HG02678 (cell line): Measurements from ENCODE around the gene TMEM250.
"Not testable (repeated sequence)": the region's sequence is repeated elsewhere in the genome, so short reads cannot be mapped to it uniquely, and the experiment has no call there.

ENCODE experiments used
- ATAC-seq: cut with Tn5 transposase; IDR thresholded peaks from one replicate; pipeline ENCODE4 v1.9.1; 2021; ENCODE audit warnings: mild to moderate bottlenecking, moderate library complexity; ENCODE audit not compliant: unreplicated experiment

The TMEM250 gene

DNA sequence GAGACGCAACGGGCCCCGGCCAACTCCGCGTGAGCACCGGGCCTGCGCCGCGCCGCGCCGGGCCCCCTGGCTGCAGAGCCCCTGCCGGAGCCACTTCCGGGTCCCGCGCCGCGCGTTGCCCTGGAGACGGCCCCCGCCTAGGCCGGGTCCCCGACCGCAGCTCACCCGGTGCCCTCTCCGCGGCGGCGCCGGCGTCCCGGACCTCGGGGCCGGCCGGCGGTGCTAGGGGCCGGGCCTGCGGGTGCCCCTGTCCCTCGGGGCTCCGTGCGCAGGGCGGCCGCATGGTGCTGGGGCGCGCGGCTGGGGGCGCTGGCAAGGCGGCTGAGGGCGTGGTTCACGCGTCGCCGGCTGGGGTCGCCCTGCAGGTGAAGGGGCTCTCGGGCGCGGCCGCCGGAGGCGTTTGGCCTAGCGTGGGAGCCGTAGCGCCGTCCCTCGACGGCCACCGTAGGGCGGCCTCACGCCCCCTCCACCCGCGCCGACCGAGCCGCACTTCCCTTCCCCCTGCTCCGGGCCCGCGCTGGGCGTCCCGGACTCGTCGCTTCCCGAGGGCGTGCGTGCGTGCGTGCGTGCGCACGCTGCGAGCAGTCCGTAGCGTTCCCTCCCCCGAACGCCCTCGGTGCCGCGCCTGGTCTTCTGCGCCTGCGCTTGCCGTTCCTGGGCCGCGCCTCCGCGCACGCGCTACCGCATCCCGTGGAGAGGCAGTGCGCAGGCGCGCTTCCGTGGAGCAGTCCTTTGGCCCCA, at the start of gene TMEM250:
TSS of gene TMEM250 (minus strand) at position 556 of the 741 bp plus-strand sequence. CDS start 1,975 bp downstream, outside the sequence.
- peak; percentile 84 for ATAC-seq

- no peak for ATAC-seq
Observed at GRCh38 chr9:136163248-136163850, 44.7 kb upstream of the TMEM250 start.

DNA sequence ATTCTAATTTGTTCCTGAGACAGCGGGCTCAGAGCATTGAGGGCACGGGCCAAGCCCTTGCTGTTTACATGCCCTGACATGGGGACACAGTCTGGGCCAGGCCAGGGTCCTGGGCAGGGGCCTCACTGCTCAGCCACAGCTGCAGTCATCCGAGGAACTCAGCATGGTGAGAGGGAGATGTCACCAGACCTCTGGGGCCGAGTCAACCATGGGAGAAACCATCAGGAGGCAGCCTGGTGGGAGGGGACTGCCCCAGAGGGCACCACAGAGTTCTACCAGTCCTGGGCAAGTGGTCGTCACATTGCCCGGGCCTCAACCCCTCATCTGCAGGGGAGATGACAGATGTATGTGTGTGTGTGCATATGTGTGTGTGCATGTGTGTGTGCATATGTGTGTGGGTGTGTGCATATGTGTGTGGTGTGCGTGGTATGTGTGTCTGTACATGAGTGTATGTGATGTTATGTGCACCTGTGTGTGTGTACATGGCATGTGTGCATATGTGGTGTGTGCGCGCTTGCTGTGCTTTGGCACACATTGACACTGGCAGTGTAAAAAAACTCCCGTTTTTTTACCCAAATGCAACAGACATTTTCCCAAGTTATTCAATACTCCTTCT, 42.4 kb upstream of the TMEM250 start:
- no peak for ATAC-seq

GRCh38 chr9:136160381-136160841, 41.7 kb upstream of the TMEM250 start:
- ATAC-seq = no peak

- ATAC-seq = no peak
Observed at GRCh38 chr9:136159851-136160250, 41.2 kb upstream of the TMEM250 start.

DNA sequence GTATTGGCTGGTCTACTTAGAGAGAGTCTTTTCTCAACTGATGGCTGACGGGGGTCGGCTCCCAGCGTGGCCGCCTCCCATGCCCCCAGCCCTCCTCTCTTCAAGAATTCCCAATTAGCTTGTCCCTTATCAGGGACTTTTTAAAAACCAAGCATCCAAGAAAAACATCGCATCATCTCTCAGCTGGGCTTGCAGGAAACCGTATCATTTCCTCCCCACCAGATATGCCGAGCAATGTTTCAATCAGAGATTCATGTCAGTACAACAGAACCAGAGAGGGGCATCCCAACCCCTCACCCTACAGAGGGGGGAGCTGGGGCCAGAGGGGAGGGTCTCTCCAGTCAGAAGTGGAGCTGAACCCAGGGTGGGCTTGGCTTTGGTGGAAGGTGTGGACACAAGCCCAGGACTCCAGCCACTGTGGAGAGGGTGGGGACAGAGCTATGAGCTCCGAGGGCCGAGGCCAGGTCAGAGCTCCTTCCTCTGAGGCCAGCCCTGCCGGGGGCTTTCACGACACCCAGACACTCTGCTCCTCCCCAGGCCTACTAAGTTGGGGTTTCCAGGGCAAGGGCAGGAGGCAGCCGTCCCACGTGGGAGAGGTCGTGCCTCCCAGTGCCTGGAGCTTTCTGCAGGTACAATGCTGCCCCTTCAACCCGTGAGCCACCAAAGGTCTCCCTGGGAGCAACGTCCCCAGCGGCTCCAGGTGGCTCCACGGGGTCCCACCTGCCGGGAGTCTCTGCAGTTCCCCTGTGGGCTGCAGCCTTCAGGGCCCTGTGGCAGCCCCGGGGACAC, 39.0 kb upstream of the TMEM250 start:
- no peak for ATAC-seq

DNA sequence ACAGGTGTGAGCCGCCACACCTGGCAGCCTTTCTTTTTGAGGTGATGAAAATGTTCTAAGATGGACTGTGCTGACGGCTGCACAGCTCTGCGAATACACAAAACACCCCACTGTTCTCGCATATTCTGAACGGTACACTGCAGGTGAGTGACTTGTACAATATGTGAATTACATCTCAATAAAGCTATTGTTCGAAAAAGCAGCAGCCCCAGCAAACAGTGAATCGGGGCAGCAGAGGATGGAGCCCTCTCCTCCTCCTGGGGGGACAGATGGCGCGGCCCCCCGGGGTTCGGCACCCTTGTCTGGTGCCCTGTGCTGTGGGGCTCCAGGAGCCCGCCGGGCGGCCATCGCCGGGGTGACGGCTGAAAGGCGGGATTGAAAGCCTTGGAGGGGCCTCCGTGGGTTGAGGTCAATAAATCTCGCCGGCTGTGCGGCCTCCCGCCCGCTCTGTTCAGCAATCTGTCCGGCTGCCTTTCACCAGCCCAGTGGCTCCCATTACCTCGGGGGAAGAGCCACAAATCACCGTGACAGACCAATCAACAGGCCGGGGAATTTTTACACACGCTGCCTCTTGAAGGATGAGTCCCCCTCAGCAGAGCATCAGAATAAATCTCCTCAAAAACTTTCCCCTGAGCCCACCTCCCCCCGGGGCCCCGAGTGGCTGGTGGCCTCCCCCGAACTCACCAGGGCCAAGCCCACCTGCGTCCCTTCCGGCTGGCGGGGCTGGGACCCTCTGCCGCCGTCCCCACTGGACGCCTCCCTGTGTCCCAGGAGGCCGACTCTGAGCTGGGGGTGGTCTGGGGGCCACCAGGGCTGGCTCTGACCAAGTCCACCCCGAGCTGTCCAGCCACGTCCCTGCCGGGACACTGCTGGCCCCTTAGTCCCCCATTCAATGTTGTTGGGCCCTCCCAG, 37.8 kb upstream of the TMEM250 start:
- no peak for ATAC-seq

- no peak for ATAC-seq
Observed at GRCh38 chr9:136155576-136155975, 36.9 kb upstream of the TMEM250 start.

DNA sequence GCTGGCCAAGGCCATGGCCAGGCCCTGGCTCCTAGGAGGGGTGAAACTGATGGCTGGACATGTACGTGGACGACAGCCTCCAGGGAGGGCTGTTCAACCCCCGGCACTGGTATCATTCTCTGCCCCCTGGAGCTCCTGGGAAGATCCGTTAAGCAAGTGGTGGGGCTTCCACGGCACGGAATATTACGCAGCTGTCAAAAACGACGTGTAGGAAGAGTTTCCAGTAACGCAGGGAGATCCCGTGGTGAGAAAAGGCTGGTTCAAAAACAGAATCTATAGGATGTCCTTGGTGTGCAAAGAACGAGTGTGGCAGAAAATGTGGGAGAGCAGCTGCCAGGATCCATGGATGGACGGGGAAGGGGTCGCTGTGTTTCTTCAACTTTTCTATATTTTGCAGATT, 36.3 kb upstream of the TMEM250 start:
- ATAC-seq = no peak

DNA sequence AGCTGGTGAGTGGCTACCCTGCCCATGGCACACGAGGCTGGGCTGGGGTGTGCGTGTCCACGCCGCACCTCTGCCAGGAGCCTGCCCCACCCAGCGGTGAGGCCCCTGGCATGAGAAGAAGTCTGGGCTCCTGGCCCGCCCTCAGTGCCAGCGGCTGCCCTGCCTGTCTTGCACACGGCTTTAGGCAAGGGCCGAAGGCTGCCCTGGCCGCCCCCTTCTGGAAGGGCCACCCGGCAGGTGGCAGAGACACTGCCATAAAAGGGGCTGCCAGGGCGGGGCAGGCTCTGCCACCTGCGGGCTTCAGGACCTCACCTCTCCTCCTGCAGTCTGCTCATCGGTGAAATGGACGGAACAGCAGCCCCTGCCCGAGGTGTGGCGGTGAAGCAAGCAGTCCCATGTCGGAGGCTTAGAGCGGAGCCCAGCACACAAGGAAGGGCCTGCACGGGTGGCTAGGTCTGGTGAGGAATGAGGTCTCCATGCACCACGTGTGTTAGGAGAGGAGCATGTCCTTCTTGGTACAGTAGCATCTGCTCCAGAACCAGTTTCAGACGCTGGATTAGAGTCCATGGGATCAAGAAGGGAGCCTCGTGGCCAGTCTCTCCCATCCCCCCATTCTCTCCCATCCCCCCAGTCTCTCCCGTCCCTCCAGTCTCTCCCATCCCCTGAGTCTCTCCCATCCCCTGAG, 34.8 kb upstream of the TMEM250 start:
- ATAC-seq = no peak

DNA sequence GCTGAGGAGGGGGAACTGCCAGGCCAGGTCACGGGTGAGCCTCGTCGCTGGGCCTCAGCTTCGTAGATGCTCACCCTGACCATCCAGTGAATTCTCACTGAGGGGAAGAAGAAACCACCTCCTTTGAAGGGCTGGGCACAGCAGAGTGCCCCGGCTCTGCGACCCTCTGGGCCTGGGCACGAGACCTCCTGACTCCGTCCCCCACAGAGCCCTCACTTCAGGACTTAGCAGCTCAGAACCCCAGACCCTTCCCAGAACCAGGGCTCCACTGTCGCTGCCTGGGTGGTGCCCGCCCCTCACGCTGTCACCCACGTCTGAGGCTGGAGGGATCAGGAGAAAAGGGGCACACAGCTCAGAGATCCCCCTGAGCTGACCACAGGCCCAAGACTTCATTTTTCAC, 34.3 kb upstream of the TMEM250 start:
- no peak for ATAC-seq

- no peak for ATAC-seq
Observed at GRCh38 chr9:136152543-136152866, 33.8 kb upstream of the TMEM250 start.

DNA sequence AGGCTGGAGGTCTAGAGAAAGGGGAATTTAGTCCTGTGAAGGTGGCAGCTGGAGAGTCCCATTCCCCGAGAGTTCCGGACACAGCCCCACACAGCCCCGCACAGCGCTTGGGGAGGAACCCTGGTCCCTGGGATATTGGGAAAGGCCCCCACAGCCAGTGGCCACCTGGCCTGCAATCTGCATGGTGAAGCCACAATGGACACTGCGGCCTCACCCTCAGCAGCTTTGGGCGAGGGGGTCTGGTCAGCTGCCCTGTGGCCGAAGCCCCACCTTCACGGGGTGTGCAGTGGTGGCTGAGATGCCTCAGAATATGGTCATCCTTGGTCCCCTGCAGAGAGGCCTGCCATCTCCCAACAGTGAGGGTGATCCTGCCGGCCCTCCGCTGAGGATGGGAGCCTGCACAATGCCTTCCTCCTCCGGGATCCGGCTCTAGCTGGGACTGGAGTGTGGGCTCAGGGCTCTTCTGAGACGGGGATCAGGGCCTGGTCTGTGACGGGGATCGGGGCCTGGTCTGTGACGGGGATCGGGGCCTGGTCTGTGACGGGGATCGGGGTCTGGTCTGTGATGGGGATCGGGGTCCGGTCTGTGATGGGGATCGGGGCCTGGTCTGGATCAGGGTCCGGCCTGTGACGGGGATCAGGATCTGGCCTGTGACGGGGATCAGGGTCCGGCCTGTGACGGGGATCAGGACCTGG, 33.3 kb upstream of the TMEM250 start:
- no peak for ATAC-seq

- no peak for ATAC-seq
Observed at GRCh38 chr9:136151214-136151804, 32.6 kb upstream of the TMEM250 start.

- ATAC-seq = not testable (repeated sequence)
Observed at GRCh38 chr9:136150664-136151213, 32.1 kb upstream of the TMEM250 start.

GRCh38 chr9:136149853-136150252, 31.2 kb upstream of the TMEM250 start:
- no peak for ATAC-seq

DNA sequence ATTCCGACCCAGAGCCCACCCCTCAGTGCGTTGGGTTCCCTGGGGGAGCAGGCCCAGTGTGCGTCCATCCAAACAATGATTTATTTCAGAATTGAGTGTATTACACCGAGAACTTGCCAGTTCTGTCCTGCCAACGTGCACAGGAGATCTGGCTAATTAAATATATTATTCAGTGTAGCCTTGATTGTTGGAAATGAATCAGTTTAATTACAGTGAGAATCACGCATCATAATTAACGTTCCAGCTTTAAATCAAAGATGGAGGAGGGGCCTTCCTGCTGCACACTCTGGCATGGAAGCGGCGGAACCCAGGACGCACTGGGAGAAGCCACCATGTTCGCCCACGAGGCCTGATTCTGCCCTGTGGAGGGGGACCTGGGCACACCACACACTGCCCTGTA, 30.7 kb upstream of the TMEM250 start:
- no peak for ATAC-seq

DNA sequence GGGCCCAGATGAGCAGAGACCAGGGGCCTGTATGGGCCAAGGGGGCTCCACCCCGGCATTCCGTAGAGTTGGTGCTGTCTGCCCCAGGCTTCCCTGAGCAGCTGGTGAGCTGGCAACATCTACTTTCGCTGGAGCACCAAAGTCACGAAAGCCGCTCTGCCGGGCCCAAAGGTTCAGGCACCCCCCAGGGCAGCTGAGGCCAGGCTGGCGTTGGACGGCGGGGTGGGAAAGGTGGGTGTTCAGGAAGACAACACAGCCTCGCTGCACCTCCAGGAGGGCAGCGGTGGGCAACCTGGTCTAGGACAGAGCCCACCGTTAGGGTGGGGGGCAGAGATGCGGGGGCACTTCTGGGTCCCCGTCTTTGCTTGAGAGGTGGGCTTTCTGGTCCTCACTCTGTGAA, 30.1 kb upstream of the TMEM250 start:
- no peak for ATAC-seq
